ENCODE measurements around the gene MSN.

MSN gene

DNA sequence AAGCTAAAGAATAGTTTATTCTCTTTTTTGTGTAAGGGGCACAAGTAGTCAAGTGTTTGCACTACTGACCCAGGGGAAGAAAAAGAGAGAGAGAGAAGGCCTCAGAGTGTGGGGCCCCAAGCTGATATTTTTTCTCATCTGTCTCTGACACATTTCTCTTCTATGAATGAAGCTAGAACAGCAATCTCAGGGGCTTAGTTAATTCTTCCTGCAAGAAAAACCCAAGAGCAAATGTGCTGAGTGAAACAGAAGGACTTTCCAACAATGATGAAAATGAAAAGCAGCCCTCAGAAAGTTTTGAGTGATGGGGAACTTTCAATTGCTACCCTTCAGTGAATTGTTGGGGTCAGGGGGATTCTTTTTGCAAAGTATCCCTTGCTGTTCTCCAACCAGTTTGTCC lies 9.2 kb upstream of the MSN start:
- no peak overlapping the region for H2BK5ac ChIP-seq (ENCODE audit: low read depth, low read length, poor library complexity)
- no peak overlapping the region for H4K12ac ChIP-seq (ENCODE audit: low read depth, low read length)
- no peaks in the 10 kb centered on the region for H3K9me3 ChIP-seq (ENCODE audit: insufficient read depth, low read depth, low read length)
- no peak overlapping the region for H2BK120ac ChIP-seq (ENCODE audit: insufficient read depth, low read length, poor library complexity)
- no peak overlapping the region for H2BK12ac ChIP-seq (ENCODE audit: low read length)
- DNase-seq = no peak
- H3K18ac ChIP-seq (ENCODE audit: low read length) = no peak overlapping the region
- H3K79me2 ChIP-seq (ENCODE audit: control insufficient read depth, insufficient read depth, low read length, poor library complexity) = no peaks in the 10 kb centered on the region
- no peak overlapping the region for H2AK5ac ChIP-seq (ENCODE audit: low read length)
- no peak overlapping the region for H3K14ac ChIP-seq (ENCODE audit: low read length)
- no peak overlapping the region for H4K8ac ChIP-seq (ENCODE audit: low read depth, low read length)
- no peak overlapping the region for H3K9ac ChIP-seq (ENCODE audit: low read length)
- no peak overlapping the region for H3K27ac ChIP-seq (ENCODE audit: low read depth, low read length)
- H3K4me3 ChIP-seq (ENCODE audit: low read depth, low read length) = no peak overlapping the region
- no peak overlapping the region for H4K91ac ChIP-seq (ENCODE audit: low read depth, low read length)
- H3K23ac ChIP-seq (ENCODE audit: low read length) = no peak overlapping the region
- H3K4ac ChIP-seq (ENCODE audit: low read depth, low read length) = no peak overlapping the region
- H3K27me3 ChIP-seq (ENCODE audit: insufficient read depth, low read length) = no peaks in the 10 kb centered on the region
- no peak overlapping the region for H2AFZ ChIP-seq (ENCODE audit: insufficient read depth, low read length, poor library complexity)
- H3K4me2 ChIP-seq (ENCODE audit: low read length) = no peak overlapping the region
- H3K4me1 ChIP-seq (ENCODE audit: control insufficient read depth in 1 of 2, insufficient read depth in 2 of 2, low read length in 2 of 2) = no peaks in the 10 kb centered on the region
- H3K36me3 ChIP-seq (ENCODE audit: control insufficient read depth in 1 of 2, insufficient read depth in 2 of 2, low read length in 2 of 2) = no peaks in the 10 kb centered on the region
- no peaks in the 10 kb centered on the region for H3K79me1 ChIP-seq (ENCODE audit: low read length)

GRCh38 chrX:65667157-65667502 lies 324 bp upstream of the MSN start:
- H3K4me3 ChIP-seq (ENCODE audit: low read depth, low read length) = no peak overlapping the region
- no peak overlapping the region for H3K23ac ChIP-seq (ENCODE audit: low read length)
- no peak overlapping the region for H2AFZ ChIP-seq (ENCODE audit: insufficient read depth, low read length, poor library complexity)
- H3K9me3 ChIP-seq (ENCODE audit: insufficient read depth, low read depth, low read length) = no peaks in the 10 kb centered on the region
- H3K79me2 ChIP-seq (ENCODE audit: control insufficient read depth, insufficient read depth, low read length, poor library complexity) = peaks cover 7% of the 10 kb centered on the region
- no peak overlapping the region for H3K4ac ChIP-seq (ENCODE audit: low read depth, low read length)
- no peak overlapping the region for H2AK5ac ChIP-seq (ENCODE audit: low read length)
- no peaks in the 10 kb centered on the region for H3K36me3 ChIP-seq (ENCODE audit: control insufficient read depth in 1 of 2, insufficient read depth in 2 of 2, low read length in 2 of 2)
- H2BK5ac ChIP-seq (ENCODE audit: low read depth, low read length, poor library complexity) = no peak overlapping the region
- H2BK12ac ChIP-seq (ENCODE audit: low read length) = no peak overlapping the region
- H4K12ac ChIP-seq (ENCODE audit: low read depth, low read length) = no peak overlapping the region
- no peak overlapping the region for H3K14ac ChIP-seq (ENCODE audit: low read length)
- H4K91ac ChIP-seq (ENCODE audit: low read depth, low read length) = no peak overlapping the region
- no peak overlapping the region for H3K18ac ChIP-seq (ENCODE audit: low read length)
- no CpG with 5 or more reads among the region's 6 CpGs for WGBS (ENCODE audit: extremely low coverage, insufficient coverage, insufficient read length)
- H3K27me3 ChIP-seq (ENCODE audit: insufficient read depth, low read length) = no peaks in the 10 kb centered on the region
- H3K27ac ChIP-seq (ENCODE audit: low read depth, low read length) = no peak overlapping the region
- no peak for DNase-seq
- H3K79me1 ChIP-seq (ENCODE audit: low read length) = peaks cover 10% of the 10 kb centered on the region
- no peak overlapping the region for H2BK120ac ChIP-seq (ENCODE audit: insufficient read depth, low read length, poor library complexity)
- H3K4me1 ChIP-seq (ENCODE audit: control insufficient read depth in 1 of 2, insufficient read depth in 2 of 2, low read length in 2 of 2) = peaks cover 0 to 3% of the 10 kb centered on the region in 2 experiments
- H3K9ac ChIP-seq (ENCODE audit: low read length) = no peak overlapping the region
- no peak overlapping the region for H4K8ac ChIP-seq (ENCODE audit: low read depth, low read length)
- peak overlapping the region; percentile 88 for H3K4me2 ChIP-seq (ENCODE audit: low read length)

- Histone ChIP-seq H3K27ac (ENCODE audit: low read depth, low read length) (peak overlapping the region; percentile 52), H3K79me2 (ENCODE audit: control insufficient read depth, insufficient read depth, low read length, poor library complexity) (peaks cover 7% of the 10 kb centered on the region), H4K8ac (ENCODE audit: low read depth, low read length) (peak overlapping the region; percentile 53), H4K12ac (ENCODE audit: low read depth, low read length) (peak overlapping the region; percentile 59), H3K4ac (ENCODE audit: low read depth, low read length) (peak overlapping the region; percentile 92), H3K36me3 (ENCODE audit: control insufficient read depth in 1 of 2, insufficient read depth in 2 of 2, low read length in 2 of 2) (no peaks in the 10 kb centered on the region), H3K27me3 (ENCODE audit: insufficient read depth, low read length) (no peaks in the 10 kb centered on the region), H2AK5ac (ENCODE audit: low read length) (no peak overlapping the region), H3K14ac (ENCODE audit: low read length) (peak overlapping the region; percentile 92), H3K79me1 (ENCODE audit: low read length) (peaks cover 10% of the 10 kb centered on the region), H3K23ac (ENCODE audit: low read length) (no peak overlapping the region), H4K91ac (ENCODE audit: low read depth, low read length) (peak overlapping the region; percentile 76), H3K18ac (ENCODE audit: low read length) (peak overlapping the region; percentile 68), H2BK5ac (ENCODE audit: low read depth, low read length, poor library complexity) (peak overlapping the region; percentile 27), H3K9ac (ENCODE audit: low read length) (peak overlapping the region; percentile 85), H3K9me3 (ENCODE audit: insufficient read depth, low read depth, low read length) (no peaks in the 10 kb centered on the region), H2BK120ac (ENCODE audit: insufficient read depth, low read length, poor library complexity) (peak overlapping the region; percentile 53), H3K4me3 (ENCODE audit: low read depth, low read length) (peak overlapping the region; percentile 92), H2BK12ac (ENCODE audit: low read length) (no peak overlapping the region), H2AFZ (ENCODE audit: insufficient read depth, low read length, poor library complexity) (peak overlapping the region; percentile 48), H3K4me1 (ENCODE audit: control insufficient read depth in 1 of 2, insufficient read depth in 2 of 2, low read length in 2 of 2) (peaks cover 0 to 5% of the 10 kb centered on the region in 2 experiments), H3K4me2 (ENCODE audit: low read length) (peak overlapping the region; percentile 88)
- DNase-seq = no peak
- WGBS (ENCODE audit: extremely low coverage, insufficient coverage, insufficient read length) = no CpG with 5 or more reads among the region's 13 CpGs
Measured at GRCh38 chrX:65668377-65669310, 1.2 kb downstream of the MSN start.

DNA sequence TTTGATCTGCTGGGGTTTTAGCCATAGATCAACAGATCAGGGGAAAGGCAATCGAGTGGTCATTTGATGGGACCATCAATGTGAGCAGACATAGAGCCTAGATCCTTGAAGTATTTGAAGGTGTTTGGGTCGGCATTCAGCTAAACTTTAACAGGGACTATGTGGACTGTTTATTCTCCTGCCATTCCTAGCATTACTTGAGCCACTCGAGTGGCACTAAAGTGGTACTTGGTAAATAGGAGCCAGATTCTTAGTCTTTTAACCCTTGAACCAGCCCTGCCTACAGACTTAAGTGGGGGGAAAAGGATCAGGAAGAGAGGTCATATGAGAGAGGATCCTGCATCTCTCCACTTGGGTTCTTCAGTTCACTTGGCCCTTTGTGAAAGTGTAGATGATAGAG lies 3.8 kb downstream of the MSN start:
- Histone ChIP-seq H3K27me3 (ENCODE audit: insufficient read depth, low read length) (no peaks in the 10 kb centered on the region), H3K79me1 (ENCODE audit: low read length) (peaks cover 10% of the 10 kb centered on the region), H3K4ac (ENCODE audit: low read depth, low read length) (no peak overlapping the region), H3K4me3 (ENCODE audit: low read depth, low read length) (no peak overlapping the region), H2BK12ac (ENCODE audit: low read length) (no peak overlapping the region), H2AFZ (ENCODE audit: insufficient read depth, low read length, poor library complexity) (no peak overlapping the region), H3K9me3 (ENCODE audit: insufficient read depth, low read depth, low read length) (no peaks in the 10 kb centered on the region), H3K18ac (ENCODE audit: low read length) (no peak overlapping the region), H3K36me3 (ENCODE audit: control insufficient read depth in 1 of 2, insufficient read depth in 2 of 2, low read length in 2 of 2) (no peaks in the 10 kb centered on the region), H4K8ac (ENCODE audit: low read depth, low read length) (no peak overlapping the region), H2BK120ac (ENCODE audit: insufficient read depth, low read length, poor library complexity) (no peak overlapping the region), H4K12ac (ENCODE audit: low read depth, low read length) (no peak overlapping the region), H3K14ac (ENCODE audit: low read length) (no peak overlapping the region), H3K4me1 (ENCODE audit: control insufficient read depth in 1 of 2, insufficient read depth in 2 of 2, low read length in 2 of 2) (peaks cover 0 to 13% of the 10 kb centered on the region in 2 experiments), H3K4me2 (ENCODE audit: low read length) (no peak overlapping the region), H4K91ac (ENCODE audit: low read depth, low read length) (no peak overlapping the region), H3K9ac (ENCODE audit: low read length) (no peak overlapping the region), H3K23ac (ENCODE audit: low read length) (no peak overlapping the region), H3K79me2 (ENCODE audit: control insufficient read depth, insufficient read depth, low read length, poor library complexity) (peaks cover 7% of the 10 kb centered on the region), H2AK5ac (ENCODE audit: low read length) (no peak overlapping the region), H3K27ac (ENCODE audit: low read depth, low read length) (no peak overlapping the region), H2BK5ac (ENCODE audit: low read depth, low read length, poor library complexity) (no peak overlapping the region)
- no CpG with 5 or more reads among the region's 3 CpGs for WGBS (ENCODE audit: extremely low coverage, insufficient coverage, insufficient read length)
- no peak for DNase-seq

All from trophoblast cell (in vitro differentiated cells and primary cell).